Hepatocyte (in vitro differentiated cells): ENCODE data around the gene GRIA1.

Source experiments
- CTCF ChIP-seq: fragments of 200-600 bp; sonication (generic); IDR thresholded peaks from 2 replicates; pipeline ENCODE4 v1.5.1; 2016; ENCODE audit warnings: antibody characterized with exemption, mild to moderate bottlenecking; ENCODE audit not compliant: poor library complexity
- EZH2 ChIP-seq: fragments of 200-600 bp; sonication (generic); IDR thresholded peaks from 2 replicates; pipeline ENCODE4 v1.6.1; 2016; ENCODE audit warnings: antibody characterized with exemption, mild to moderate bottlenecking, borderline replicate concordance
- EZH2phosphoT487 ChIP-seq: fragments of 200-600 bp; sonication (generic); IDR thresholded peaks from one replicate; pipeline ENCODE4 v1.6.1; 2018; ENCODE audit warnings: antibody characterized with exemption, mild to moderate bottlenecking, low read depth, moderate library complexity; ENCODE audit not compliant: unreplicated experiment, severe bottlenecking

- no peak for TF ChIP-seq CTCF
- TF ChIP-seq EZH2phosphoT487: no peak
- TF ChIP-seq EZH2: no peak
These were observed 62.4 kb downstream of the GRIA1 start for GRCh38 chr5:153552886-153553285.
